ENCODE measurements around the gene CCDC148.

CCDC148 gene

GRCh38 chr2:158202161-158202815 lies 254.3 kb downstream of the CCDC148 start:
- no peak for DNase-seq

DNA sequence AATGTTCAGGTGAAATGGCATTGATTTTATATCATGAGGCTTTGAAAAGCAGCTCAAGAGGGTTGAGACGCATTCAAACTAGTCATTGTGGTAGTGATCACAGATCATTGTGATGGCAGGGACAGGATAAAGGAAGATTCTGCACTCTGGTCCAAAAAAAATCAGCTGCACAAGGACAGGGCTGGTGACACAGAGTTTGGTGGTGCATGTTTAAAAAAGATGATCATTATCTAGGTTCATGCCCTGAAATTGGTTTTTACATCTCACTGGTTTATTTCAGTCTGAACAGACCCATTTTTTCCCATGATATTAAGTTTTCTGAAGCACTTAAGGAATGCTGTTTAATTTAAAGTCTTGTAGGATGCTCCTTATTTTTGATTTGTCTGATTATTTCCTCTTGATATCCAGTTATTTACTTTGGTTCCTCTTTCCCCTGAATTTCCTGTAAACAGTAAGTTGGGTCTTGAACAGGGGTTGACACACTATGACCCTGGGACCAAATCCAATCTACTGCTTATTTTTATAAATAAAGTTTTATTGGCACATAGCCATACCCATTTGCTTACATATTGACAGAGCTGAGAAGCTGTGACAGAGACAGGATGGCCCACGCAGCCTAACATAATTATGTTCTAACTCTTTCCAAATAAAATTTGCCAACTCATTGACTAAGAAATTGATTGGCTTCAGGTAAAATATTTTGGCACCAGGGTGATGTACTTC lies 256.5 kb downstream of the CCDC148 start:
- no peak for DNase-seq

GRCh38 chr2:158197940-158198339 lies 258.6 kb downstream of the CCDC148 start:
- no peak for DNase-seq

DNA sequence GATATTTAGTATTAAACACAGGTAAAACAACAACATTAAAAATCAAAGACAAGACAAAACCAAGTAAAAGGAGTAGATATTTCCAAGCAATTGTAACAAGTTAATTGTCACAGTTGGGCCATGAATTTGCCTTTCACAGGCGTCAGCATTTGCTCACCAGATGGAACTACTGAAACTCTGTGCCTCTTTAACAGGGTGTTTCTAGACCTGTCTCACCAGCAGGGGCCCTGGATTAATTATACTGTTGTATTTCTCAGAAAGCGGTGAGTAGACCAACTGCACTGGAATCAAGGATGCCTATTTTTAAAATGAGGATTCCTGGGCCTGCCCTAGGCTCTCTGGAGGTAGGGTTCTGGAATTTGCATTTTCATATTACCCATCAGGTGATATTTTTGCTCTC lies 262.3 kb downstream of the CCDC148 start:
- DNase-seq, result no peak

- DNase-seq, result no peak
These were observed 263.8 kb downstream of the CCDC148 start for GRCh38 chr2:158192515-158193443.

DNA sequence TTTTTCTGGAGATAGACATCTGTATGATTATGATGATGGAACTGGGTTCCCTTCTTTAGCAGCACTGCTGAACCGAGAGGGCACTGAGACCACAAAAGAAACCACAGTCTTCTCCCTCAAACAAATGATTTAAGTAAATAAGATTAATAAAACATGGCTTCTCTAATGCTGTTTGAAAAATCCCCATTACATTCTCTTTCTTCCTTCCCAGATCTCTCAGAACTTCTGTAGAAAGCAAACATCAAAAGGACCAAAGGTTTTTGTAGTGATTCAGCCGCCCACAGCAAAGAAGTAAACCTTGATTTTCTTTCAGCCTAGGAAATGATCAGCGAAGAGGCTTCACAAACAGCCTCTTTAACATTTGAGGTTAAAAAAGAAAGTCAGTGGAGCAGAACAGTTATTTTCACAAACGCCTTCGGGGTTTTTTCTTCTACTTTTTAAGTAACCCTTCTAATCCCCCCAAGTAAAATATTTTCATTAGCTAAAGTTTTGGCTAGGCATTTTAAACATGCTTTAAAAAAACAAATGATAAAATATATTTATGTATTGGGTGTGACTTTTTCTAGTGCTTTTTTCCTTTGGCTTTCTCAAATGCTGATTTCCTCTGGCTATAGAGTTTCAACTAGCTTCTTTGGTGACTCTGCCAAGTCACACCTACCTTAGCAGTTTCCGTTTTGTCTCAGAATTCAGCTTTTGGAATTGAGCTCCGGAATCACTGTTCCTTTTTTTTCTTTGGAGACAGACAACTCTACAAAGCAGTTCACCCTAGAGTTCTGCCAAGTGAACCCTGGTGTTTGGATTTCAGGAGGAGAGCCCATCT lies 265.3 kb downstream of the CCDC148 start:
- DNase-seq, result peak in 1 of 2 donors; percentile 7

GRCh38 chr2:158189526-158189925 lies 267.0 kb downstream of the CCDC148 start:
- DNase-seq, result no peak

GRCh38 chr2:158187908-158188307 lies 268.6 kb downstream of the CCDC148 start:
- DNase-seq, result no peak

GRCh38 chr2:158184556-158185343 lies 271.8 kb downstream of the CCDC148 start:
- DNase-seq, result no peak

DNA sequence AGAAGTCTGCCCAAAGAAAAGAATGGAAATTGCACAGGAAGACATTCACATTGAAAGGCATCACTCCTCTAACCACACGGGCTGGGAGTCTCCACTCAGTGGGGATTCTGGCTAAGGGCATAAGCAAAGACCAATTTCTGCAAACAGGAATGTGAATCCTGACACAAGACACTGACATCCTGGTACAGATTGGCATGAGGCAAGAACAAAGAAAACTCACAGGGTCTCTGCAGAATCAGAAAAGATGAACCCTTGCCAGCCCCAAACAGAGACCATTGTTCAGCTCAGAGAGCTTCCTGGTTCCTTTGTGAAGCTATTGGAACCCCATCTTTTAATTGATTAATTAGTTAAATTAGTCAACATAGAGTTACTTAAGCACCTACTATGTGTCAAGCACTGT lies 272.6 kb downstream of the CCDC148 start:
- no peak for DNase-seq

DNA sequence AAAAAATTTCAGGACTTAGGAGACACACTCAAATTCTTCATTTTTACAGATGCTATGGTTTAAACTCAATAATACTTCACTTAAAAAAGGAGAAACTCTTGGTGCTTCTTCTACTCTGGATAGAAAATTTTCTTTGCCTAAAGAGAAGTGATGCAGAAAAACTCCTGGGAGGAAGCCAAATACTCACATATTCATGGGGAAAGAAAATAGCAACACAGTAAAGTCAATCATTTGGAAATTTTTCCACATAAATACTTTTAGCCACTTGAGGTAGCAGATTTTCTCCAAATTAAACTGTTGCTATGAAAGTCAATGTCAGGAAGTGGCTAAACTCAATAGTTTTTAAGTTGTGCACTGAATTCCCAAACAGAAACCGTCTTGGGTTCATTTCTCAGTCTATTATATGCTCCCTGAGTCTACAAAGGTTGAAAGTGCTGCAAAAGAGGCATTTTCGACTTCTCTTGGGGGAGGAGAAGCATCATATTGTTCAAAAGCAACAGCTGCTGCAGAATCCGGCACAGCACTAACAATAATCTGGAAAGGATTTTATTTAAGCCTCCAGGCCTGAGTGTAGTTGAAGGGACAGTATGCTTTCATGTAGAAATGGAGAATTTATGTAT lies 273.8 kb downstream of the CCDC148 start:
- DNase-seq, result no peak

DNA sequence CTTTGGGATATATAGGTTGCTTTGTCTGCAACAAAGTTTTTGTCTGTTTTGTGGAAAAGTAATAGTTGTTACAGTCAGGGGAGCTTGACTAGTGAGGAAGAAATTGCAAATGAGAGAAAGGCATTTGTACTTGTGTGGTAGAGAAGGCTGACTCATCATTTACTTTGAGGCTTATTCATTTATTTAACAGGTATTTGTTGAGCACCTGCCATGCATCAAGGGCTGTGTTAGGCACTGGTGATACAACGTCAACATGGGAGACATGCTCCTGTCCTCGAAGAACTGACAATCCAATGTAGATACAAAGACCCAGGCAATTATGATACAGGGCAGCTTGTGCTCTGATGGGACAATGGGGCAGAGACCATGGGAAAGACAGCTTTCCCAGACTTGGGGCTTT lies 275.4 kb downstream of the CCDC148 start:
- no peak for DNase-seq

DNA sequence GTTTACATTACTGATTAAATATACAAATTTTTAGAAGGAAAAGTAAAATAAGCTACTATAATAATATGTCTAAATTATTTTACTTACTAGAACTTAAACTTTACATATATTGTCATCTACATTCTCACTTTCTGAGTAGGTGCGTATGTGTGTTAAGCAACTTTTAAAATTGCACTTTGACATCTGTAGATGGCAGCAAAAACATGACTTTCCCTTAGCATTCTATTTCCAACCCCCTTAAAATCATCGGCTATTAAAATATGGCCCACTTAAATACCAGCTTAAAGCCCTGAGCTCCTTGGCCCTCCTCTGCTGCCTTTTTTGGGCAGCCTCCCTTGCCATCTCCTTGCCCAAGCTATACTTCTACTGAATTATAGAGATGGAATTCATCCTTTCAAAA lies 276.9 kb downstream of the CCDC148 start:
- no peak for DNase-seq

GRCh38 chr2:158178646-158179045 lies 277.9 kb downstream of the CCDC148 start:
- no peak for DNase-seq

DNA sequence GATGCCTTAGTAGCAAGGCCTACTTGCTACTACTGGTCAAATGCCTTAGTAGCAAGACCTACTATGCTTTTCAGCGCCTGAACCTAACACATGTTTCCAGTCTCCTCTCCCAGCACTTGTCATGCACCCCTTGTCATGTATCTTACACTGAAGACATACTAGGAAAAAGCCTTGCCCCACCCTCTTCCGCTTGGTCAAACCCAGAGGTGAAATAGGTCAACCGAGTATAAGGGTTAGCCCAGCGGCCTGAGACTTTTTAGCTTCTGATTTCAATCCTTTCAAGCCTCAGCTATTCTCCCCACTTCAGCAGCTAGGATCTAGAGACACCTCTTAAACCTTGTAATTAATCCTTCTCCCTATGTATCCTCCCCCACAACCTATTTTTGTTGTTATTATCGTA lies 281.6 kb downstream of the CCDC148 start:
- DNase-seq, result no peak

- no peak for DNase-seq
These were observed 282.1 kb downstream of the CCDC148 start for GRCh38 chr2:158174495-158174894.

DNA sequence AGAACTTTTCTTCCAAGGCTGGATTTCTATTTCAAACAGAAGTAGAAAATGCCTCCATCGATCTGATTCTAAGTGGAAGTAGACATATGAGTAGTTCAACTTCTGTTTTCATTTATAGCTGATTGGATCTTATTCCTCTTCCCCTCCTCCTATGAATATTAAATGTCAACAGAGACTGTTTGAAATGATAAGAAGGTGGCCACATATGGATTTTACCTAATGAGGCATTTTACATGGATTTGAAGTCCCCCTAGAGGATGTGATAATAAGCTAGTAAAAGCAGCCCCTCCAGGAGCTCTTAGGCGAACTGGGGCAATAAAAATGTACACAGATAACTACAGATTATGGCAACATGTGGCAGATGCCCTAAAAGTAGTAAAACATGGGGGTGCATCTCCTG lies 283.8 kb downstream of the CCDC148 start:
- no peak for DNase-seq

GRCh38 chr2:158154596-158154995 lies 302.0 kb downstream of the CCDC148 start:
- no peak for DNase-seq

GRCh38 chr2:158153270-158154015 lies 303.1 kb downstream of the CCDC148 start:
- DNase-seq, result no peak

- DNase-seq, result no peak
These were observed 311.5 kb downstream of the CCDC148 start for GRCh38 chr2:158144914-158145625.
